ENCODE results near the gene CNOT2. TPM values are rescaled to one million over a fixed set of nuclear protein-coding genes. Genes with fewer than 3 reads are reported as not detected.

The CNOT2 gene
- total RNA-seq, 6 donors from 2014 or later: 44.1 to 188 (median 98.7) TPM

DNA sequence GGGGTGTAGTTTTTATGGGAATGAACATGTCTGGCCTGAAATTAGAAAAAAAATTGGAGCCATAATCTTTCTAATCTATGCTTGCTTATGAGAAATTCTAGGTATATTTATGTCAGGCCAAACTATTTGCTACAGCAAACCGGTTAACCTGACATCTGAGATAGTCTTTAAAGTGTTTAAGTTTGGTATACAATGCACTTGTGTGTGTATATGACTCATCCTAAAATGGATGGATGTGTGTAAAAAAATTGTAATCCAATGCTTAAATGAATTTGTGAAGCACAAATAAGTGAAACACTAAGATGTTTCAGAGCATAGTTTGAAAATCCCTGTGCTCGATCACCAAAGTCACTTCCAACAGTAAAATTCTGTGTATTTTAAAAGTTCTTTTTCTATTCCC lies 6.7 kb downstream of the CNOT2 start:
- H3K27me3 ChIP-seq: no peaks in the 10 kb centered on the region
- TF ChIP-seq EP300 (IDR thresholded peaks at IDR 0.05) (no peak), POLR2A (IDR thresholded peaks at IDR 0.05) (no peak), POLR2AphosphoS5 (IDR thresholded peaks at IDR 0.05) (no peak)
- TF ChIP-seq, protein P1, sequence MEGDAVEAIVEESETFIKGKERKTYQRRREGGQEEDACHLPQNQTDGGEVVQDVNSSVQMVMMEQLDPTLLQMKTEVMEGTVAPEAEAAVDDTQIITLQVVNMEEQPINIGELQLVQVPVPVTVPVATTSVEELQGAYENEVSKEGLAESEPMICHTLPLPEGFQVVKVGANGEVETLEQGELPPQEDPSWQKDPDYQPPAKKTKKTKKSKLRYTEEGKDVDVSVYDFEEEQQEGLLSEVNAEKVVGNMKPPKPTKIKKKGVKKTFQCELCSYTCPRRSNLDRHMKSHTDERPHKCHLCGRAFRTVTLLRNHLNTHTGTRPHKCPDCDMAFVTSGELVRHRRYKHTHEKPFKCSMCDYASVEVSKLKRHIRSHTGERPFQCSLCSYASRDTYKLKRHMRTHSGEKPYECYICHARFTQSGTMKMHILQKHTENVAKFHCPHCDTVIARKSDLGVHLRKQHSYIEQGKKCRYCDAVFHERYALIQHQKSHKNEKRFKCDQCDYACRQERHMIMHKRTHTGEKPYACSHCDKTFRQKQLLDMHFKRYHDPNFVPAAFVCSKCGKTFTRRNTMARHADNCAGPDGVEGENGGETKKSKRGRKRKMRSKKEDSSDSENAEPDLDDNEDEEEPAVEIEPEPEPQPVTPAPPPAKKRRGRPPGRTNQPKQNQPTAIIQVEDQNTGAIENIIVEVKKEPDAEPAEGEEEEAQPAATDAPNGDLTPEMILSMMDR (IDR thresholded peaks at IDR 0.05): no peak
- no peak overlapping the region for H3K27ac ChIP-seq
- no peak for DNase-seq
- no peak for ATAC-seq (ENCODE audit: low FRiP score in 2 of 2)
- H3K36me3 ChIP-seq: no peaks in the 10 kb centered on the region
- WGBS, 2 donors: 81 to 86% methylated on average over 2 of the region's 2 CpGs
- H3K4me3 ChIP-seq: no peak overlapping the region
- H3K9me3 ChIP-seq: no peaks in the 10 kb centered on the region
- H3K4me1 ChIP-seq: peaks cover 49 to 77% (median 58%) of the 10 kb centered on the region in 4 donors

DNA sequence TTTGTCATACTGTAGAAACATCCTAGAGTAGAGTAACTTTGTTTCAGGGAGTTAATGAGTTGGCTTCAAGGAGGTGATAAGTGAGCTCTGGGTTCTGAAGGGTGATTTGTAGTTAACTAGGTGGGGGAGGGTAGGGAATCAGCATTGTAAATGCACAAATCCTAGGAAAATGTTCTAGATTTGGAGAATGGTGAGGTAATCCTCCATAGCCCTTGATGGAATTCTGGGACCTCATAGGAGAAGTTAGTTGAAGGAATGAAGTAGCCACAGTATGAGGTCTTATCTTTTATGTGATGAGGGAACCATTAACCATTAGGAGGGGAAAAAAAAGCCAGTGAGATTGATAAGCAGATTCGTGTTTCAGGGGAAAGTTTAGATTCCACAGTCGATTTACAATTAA lies 8.0 kb downstream of the CNOT2 start:
- no peak for ATAC-seq (ENCODE audit: low FRiP score in 2 of 2)
- DNase-seq: no peak
- H3K4me1 ChIP-seq: peaks cover 36 to 66% (median 54%) of the 10 kb centered on the region in 4 donors
- H3K27ac ChIP-seq: no peak overlapping the region
- no peaks in the 10 kb centered on the region for H3K36me3 ChIP-seq
- H3K9me3 ChIP-seq: no peaks in the 10 kb centered on the region
- no peak for TF ChIP-seq EP300 (IDR thresholded peaks at IDR 0.05)
- TF ChIP-seq, protein P1 (IDR thresholded peaks at IDR 0.05): no peak
- TF ChIP-seq POLR2A (IDR thresholded peaks at IDR 0.05): no peak
- TF ChIP-seq POLR2AphosphoS5 (IDR thresholded peaks at IDR 0.05): no peak
- WGBS, 2 donors: 30 to 49% methylated on average over 2 of the region's 2 CpGs
- no peaks in the 10 kb centered on the region for H3K27me3 ChIP-seq
- no peak overlapping the region for H3K4me3 ChIP-seq

DNA sequence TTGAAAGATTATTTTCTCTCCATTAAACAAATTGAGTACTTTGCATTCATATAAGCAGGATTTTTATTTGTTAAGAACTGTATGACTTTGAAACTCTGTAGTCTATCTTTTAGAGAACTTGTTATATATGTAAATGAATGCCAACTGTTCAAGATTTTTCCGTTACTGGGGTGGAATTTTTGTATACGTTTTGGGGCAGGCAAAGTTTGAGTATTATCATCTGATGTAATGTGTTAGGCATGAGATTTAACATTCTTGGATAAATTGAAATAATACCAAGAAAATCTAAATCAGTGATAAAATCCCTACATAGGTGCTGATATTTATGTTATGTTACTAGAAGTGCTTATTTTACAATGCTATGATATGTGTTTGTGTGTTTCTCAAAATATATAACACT lies 8.4 kb downstream of the CNOT2 start:
- no peaks in the 10 kb centered on the region for H3K9me3 ChIP-seq
- H3K4me1 ChIP-seq: peaks cover 32 to 67% (median 52%) of the 10 kb centered on the region in 4 donors
- no peak overlapping the region for H3K27ac ChIP-seq
- WGBS, 2 donors: 66 to 75% methylated on average over 2 of the region's 2 CpGs
- no peaks in the 10 kb centered on the region for H3K36me3 ChIP-seq
- no peak overlapping the region for H3K4me3 ChIP-seq
- H3K27me3 ChIP-seq: no peaks in the 10 kb centered on the region
- TF ChIP-seq EP300 (IDR thresholded peaks at IDR 0.05) (no peak), POLR2AphosphoS5 (IDR thresholded peaks at IDR 0.05) (no peak), POLR2A (IDR thresholded peaks at IDR 0.05) (no peak)
- TF ChIP-seq, protein P1 (IDR thresholded peaks at IDR 0.05): no peak
- no peak for ATAC-seq (ENCODE audit: low FRiP score in 2 of 2)
- DNase-seq: no peak

DNA sequence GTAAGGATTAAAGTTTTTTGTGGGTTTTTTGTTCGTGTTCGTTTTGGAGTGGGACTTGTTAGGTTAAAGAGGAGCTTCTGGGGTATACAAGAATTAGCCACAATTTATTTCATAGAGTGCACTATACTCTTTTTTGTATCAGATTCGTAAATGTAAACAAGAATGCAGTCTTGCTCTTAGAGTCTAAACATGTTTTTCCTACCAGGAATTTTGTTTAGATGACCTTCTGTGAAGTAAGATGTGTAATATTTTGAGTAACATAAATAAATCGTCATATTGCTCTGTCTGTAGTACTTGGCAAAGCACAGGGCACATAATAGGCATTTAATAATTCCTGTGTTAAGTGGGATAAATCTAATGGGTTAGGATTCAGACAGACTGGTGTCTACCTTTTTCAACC lies 9.6 kb downstream of the CNOT2 start:
- ATAC-seq (ENCODE audit: low FRiP score in 2 of 2) (no peak), DNase-seq (no peak)
- peaks cover 21 to 56% (median 41%) of the 10 kb centered on the region in 4 donors for H3K4me1 ChIP-seq
- H3K27ac ChIP-seq: peak overlapping the region in 1 of 4 donors; percentile 25
- WGBS, 2 donors: 51 to 72% methylated on average over 4 of the region's 4 CpGs
- TF ChIP-seq EP300 (IDR thresholded peaks at IDR 0.05) (no peak), POLR2A (IDR thresholded peaks at IDR 0.05) (no peak), POLR2AphosphoS5 (IDR thresholded peaks at IDR 0.05) (no peak)
- TF ChIP-seq, protein P1 (IDR thresholded peaks at IDR 0.05): no peak
- H3K9me3 ChIP-seq: no peaks in the 10 kb centered on the region
- H3K36me3 ChIP-seq: no peaks in the 10 kb centered on the region
- H3K4me3 ChIP-seq: no peak overlapping the region
- H3K27me3 ChIP-seq: no peaks in the 10 kb centered on the region

DNA sequence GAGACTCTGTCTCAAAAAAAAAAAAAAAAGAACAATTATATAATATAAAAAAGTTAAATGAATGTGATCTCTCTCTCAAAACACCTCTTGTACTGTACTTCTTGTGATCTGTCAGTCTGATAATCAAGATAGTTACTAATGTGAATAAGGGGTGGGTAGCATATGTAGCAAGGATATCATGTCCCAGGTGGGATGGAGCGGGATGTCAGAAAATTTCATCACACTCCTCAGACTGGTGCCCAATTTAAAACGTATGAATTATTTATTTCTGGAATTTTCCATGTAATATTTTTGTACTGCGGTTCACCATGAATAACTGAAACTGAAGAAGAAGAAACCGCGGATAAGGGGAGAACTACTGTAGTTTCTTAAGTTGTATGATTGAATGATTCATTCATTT lies 11.0 kb downstream of the CNOT2 start:
- Histone ChIP-seq H3K36me3 (no peaks in the 10 kb centered on the region), H3K9me3 (no peaks in the 10 kb centered on the region), H3K4me1 (peaks cover 13 to 45% (median 39%) of the 10 kb centered on the region in 4 donors), H3K27ac (no peak overlapping the region), H3K4me3 (no peak overlapping the region), H3K27me3 (no peaks in the 10 kb centered on the region)
- DNase-seq (no peak), ATAC-seq (ENCODE audit: low FRiP score in 2 of 2) (no peak)
- TF ChIP-seq EP300 (IDR thresholded peaks at IDR 0.05) (no peak), POLR2A (IDR thresholded peaks at IDR 0.05) (no peak), POLR2AphosphoS5 (IDR thresholded peaks at IDR 0.05) (no peak)
- TF ChIP-seq, protein P1 (IDR thresholded peaks at IDR 0.05): no peak
- WGBS, 2 donors: 88 to 90% methylated on average over 5 of the region's 5 CpGs

Measured in upper lobe of left lung (tissue), 6 donors.